Smooth muscle cell (in vitro differentiated cells): ENCODE results near the gene RAB35. TPM values are rescaled to one million over a fixed set of nuclear protein-coding genes. Genes with fewer than 3 reads are reported as not detected.

ENCODE experiments used
- DNase-seq: peaks from one replicate; lab custom pipeline; 2025; ENCODE audit not compliant: unreplicated experiment; lab: John Stamatoyannopoulos, UW
- H2AFZ ChIP-seq: fragments of 200-600 bp; sonication (generic); 2 replicates; pipeline ENCODE4 v1.6.0; 2016; ENCODE audit warnings: antibody characterized with exemption, low read depth, mild to moderate bottlenecking
- H3F3A ChIP-seq: fragments of 200-600 bp; sonication (generic); 2 replicates; pipeline ENCODE4 v1.6.0; 2017; ENCODE audit warnings: antibody characterized with exemption, low read depth
- H3K27ac ChIP-seq: fragments of 200-600 bp; sonication (generic); 2 replicates; pipeline ENCODE4 v1.5.1; 2016; ENCODE audit warnings: low read depth, mild to moderate bottlenecking
- H3K27me3 ChIP-seq: fragments of 200-600 bp; sonication (generic); 2 replicates; pipeline ENCODE4 v1.6.1; 2016; ENCODE audit warnings: low read depth, mild to moderate bottlenecking
- H3K36me3 ChIP-seq: fragments of 200-600 bp; sonication (generic); 2 replicates; pipeline ENCODE4 v1.5.1; 2016; ENCODE audit warnings: low read depth
- H3K4me1 ChIP-seq: fragments of 200-600 bp; sonication (generic); 2 replicates; pipeline ENCODE4 v1.5.1; 2016; ENCODE audit warnings: low read depth
- H3K4me2 ChIP-seq: fragments of 200-600 bp; sonication (generic); 2 replicates; pipeline ENCODE4 v1.6.0; 2016; ENCODE audit warnings: mild to moderate bottlenecking
- H3K4me3 ChIP-seq: fragments of 200-600 bp; sonication (generic); 2 replicates; pipeline ENCODE4 v1.5.1; 2016; ENCODE audit warnings: mild to moderate bottlenecking
- H3K79me2 ChIP-seq: fragments of 200-600 bp; sonication (generic); 2 replicates; pipeline ENCODE4 v1.6.0; 2016; ENCODE audit warnings: low read depth, mild to moderate bottlenecking
- H3K9ac ChIP-seq: fragments of 200-600 bp; sonication (generic); 2 replicates; pipeline ENCODE4 v1.6.0; 2016; ENCODE audit warnings: low read depth
- H3K9me3 ChIP-seq: fragments of 200-600 bp; sonication (generic); replicated peaks from 2 replicates; pipeline ENCODE4 v1.5.1; 2016; ENCODE audit warnings: low read depth
- H4K20me1 ChIP-seq: fragments of 200-600 bp; sonication (generic); 2 replicates; pipeline ENCODE4 v1.6.0; 2016; ENCODE audit warnings: low read depth
- WGBS: methylation state at CpG from one replicate; pipeline ENCODE4 v1.1.7; 2016; ENCODE audit warnings: low lambda C conversion rate; 5-methylcytosine and 5-hydroxymethylcytosine counted together
- polyA plus RNA-seq: library from polyadenylated mRNA; unstranded; fragments of >200 nt; fragmentation: Nextera tagmentation; extraction: Ambion mirVana; gene quantifications from 2 replicates; pipeline ENCODE4 v1.2.1, GENCODE V29; 2016
- total RNA-seq: library from RNA; depleted of rRNA; stranded (reverse); fragments of >200 nt; gene quantifications from 2 replicates; pipeline ENCODE4 v1.2.3, GENCODE V29; 2014
- TF ChIP-seq, protein P1 (sequence below): fragments of 200-600 bp; sonication (generic); IDR thresholded peaks from 2 replicates; pipeline ENCODE4 v1.5.1; 2017; ENCODE audit warnings: borderline replicate concordance, mild to moderate bottlenecking, antibody characterized with exemption; ENCODE audit not compliant: insufficient read depth, poor library complexity, severe bottlenecking

RAB35 gene
- total and polyA plus RNA-seq, 2 experiments from 2014 or later, result 19.1 to 19.3 TPM

GRCh38 chr12:120072472-120073249 is 43.9 kb downstream of the RAB35 start:
- Histone ChIP-seq H3K9me3 (no peaks in the 10 kb centered on the region), H3K4me2 (no peak overlapping the region), H2AFZ (no peak overlapping the region), H3K27ac (no peak overlapping the region), H3F3A (no peaks in the 10 kb centered on the region), H3K9ac (no peak overlapping the region), H3K27me3 (no peaks in the 10 kb centered on the region), H3K79me2 (no peaks in the 10 kb centered on the region), H4K20me1 (no peaks in the 10 kb centered on the region), H3K36me3 (no peaks in the 10 kb centered on the region), H3K4me1 (no peaks in the 10 kb centered on the region), H3K4me3 (no peak overlapping the region)
- TF ChIP-seq, protein P1, sequence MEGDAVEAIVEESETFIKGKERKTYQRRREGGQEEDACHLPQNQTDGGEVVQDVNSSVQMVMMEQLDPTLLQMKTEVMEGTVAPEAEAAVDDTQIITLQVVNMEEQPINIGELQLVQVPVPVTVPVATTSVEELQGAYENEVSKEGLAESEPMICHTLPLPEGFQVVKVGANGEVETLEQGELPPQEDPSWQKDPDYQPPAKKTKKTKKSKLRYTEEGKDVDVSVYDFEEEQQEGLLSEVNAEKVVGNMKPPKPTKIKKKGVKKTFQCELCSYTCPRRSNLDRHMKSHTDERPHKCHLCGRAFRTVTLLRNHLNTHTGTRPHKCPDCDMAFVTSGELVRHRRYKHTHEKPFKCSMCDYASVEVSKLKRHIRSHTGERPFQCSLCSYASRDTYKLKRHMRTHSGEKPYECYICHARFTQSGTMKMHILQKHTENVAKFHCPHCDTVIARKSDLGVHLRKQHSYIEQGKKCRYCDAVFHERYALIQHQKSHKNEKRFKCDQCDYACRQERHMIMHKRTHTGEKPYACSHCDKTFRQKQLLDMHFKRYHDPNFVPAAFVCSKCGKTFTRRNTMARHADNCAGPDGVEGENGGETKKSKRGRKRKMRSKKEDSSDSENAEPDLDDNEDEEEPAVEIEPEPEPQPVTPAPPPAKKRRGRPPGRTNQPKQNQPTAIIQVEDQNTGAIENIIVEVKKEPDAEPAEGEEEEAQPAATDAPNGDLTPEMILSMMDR, result no peak
- no peak for DNase-seq
- WGBS, result 92% methylated on average over 18 of the region's 18 CpGs

DNA sequence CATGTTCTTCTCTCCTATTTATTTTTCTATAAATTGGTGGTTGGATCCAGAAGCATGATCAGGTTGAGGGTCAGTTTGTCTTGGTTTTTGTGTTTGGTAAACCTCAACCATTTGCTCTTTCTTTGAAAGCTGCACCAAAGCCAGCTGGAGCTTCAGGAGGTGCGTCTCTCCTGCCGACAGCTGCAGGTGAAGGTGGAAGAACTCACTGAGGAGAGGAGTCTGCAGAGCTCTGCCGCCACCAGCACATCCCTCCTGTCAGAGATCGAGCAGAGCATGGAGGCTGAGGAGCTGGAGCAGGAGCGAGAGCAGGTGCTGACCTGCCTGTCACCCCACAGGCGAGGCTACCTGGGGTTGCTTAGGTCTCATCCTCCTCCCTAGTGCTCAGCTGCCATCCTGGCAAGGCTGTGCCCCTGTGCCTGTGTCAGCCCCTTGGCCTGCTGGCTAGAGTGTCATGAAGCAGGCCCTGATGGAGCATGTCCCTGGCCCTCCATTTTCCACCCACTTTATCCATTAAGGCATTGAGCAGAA is 45.0 kb downstream of the RAB35 start:
- H3K27me3 ChIP-seq, result no peaks in the 10 kb centered on the region
- no peaks in the 10 kb centered on the region for H3K36me3 ChIP-seq
- 94% methylated on average over 6 of the region's 6 CpGs for WGBS

GRCh38 chr12:120069278-120069677 is 47.3 kb downstream of the RAB35 start:
- Histone ChIP-seq H3K36me3 (no peaks in the 10 kb centered on the region), H2AFZ (no peak overlapping the region), H3F3A (no peaks in the 10 kb centered on the region), H3K4me3 (no peak overlapping the region), H3K9ac (no peak overlapping the region), H4K20me1 (no peaks in the 10 kb centered on the region), H3K4me2 (no peak overlapping the region), H3K9me3 (no peaks in the 10 kb centered on the region), H3K4me1 (no peaks in the 10 kb centered on the region), H3K27ac (no peak overlapping the region), H3K79me2 (no peaks in the 10 kb centered on the region), H3K27me3 (no peaks in the 10 kb centered on the region)
- TF ChIP-seq, protein P1, result no peak
- DNase-seq, result no peak
- 91% methylated on average over 5 of the region's 5 CpGs for WGBS

More for the DNA sequence above, 45.0 kb downstream of the RAB35 start:
- no peaks in the 10 kb centered on the region for H3F3A ChIP-seq
- no peak overlapping the region for H3K4me2 ChIP-seq
- H3K4me1 ChIP-seq, result no peaks in the 10 kb centered on the region
- no peak overlapping the region for H3K9ac ChIP-seq
- H4K20me1 ChIP-seq, result no peaks in the 10 kb centered on the region
- H3K9me3 ChIP-seq, result no peaks in the 10 kb centered on the region
- H3K79me2 ChIP-seq, result no peaks in the 10 kb centered on the region
- no peak for DNase-seq
- H3K27ac ChIP-seq, result no peak overlapping the region
- H2AFZ ChIP-seq, result no peak overlapping the region
- TF ChIP-seq, protein P1, result no peak
- no peak overlapping the region for H3K4me3 ChIP-seq
